ENCODE data around the gene DCTN3.

The DCTN3 gene

DNA sequence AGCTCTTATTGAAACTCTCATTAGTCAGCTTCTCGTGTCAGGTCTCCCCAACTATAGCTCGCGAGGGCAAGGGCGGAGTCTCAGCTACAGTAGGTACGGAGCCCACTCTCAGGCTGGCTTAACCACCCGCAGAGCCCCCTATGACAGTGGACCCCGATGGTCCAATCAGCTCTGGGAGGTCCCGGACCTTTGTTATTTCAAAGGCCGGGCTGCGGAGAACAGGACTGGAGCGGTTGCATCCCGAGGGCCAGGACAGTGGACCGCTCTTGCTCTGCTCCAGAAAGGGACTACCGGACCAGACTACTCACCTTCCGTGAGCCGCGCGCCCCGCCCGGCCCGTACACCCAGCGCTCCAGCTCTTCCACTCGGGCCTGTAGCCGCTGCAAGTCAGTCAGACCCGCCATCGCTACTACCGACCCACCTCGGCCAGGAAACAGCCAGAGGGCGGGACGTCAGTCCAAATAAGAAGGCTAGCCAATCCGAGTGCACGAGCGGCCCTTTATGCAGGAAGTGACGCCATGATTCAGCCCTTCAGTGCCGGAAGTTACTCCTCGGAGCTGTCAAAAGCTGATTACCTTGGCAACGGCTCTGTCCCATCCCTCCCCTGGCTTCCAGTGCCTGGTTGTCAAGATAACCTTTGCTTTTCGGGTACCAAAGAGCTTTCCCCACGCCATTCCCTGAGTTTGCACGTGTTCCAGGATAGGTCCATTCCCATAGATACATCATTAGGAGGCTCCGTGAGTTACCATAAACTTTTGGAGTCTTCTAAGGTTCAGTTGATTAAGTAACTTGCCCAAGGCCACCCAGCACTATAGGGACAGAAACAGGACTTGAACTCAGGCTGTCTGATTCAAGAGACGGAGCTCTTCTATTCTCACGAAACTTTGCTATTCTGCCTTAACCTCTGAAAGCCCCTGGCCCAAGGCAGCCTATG lies at the start of gene DCTN3:
Gene DCTN3, minus strand, starts transcription at position 435 of the 934 bp plus-strand sequence. Its CDS starts 31 bp downstream, at position 404.
- DNase-seq (ENCODE audit: low read depth in 2 of 2), result peak; percentile 78 to 82

- DNase-seq (ENCODE audit: low read depth in 2 of 2), result peak; percentile 70 to 83
These were observed 45.3 kb upstream of the DCTN3 start for GRCh38 chr9:34665381-34666250.

DNA sequence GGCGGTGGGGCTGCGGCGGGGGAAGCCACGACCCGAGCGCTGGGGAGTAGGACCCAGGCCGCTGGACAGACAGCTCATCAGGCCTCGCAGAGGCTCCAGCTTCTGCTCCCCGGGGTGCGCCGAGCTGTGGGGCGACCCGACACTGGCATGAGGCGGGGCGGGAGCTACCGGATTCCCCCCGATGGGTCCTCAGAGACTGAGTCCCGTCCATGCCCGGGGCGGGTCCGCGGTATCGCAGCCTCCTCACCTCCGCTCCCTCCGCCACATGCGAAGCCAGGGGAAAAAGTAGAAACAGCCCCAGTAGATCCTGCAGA lies 44.7 kb upstream of the DCTN3 start:
- no peak for DNase-seq (ENCODE audit: low read depth in 2 of 2)

- DNase-seq (ENCODE audit: low read depth in 2 of 2), result peak in 1 of 2 donors; percentile 75
These were observed 44.2 kb upstream of the DCTN3 start for GRCh38 chr9:34664281-34665066.

- no peak for DNase-seq (ENCODE audit: low read depth in 2 of 2)
These were observed 43.0 kb upstream of the DCTN3 start for GRCh38 chr9:34663303-34663605.

GRCh38 chr9:34662526-34663302 lies 42.4 kb upstream of the DCTN3 start, which contains the start of gene CCL27:
Gene CCL27 (minus strand): TSS chr9:34662657. CDS start chr9:34662633, 24 bp downstream.
- DNase-seq (ENCODE audit: low read depth in 2 of 2), result no peak

DNA sequence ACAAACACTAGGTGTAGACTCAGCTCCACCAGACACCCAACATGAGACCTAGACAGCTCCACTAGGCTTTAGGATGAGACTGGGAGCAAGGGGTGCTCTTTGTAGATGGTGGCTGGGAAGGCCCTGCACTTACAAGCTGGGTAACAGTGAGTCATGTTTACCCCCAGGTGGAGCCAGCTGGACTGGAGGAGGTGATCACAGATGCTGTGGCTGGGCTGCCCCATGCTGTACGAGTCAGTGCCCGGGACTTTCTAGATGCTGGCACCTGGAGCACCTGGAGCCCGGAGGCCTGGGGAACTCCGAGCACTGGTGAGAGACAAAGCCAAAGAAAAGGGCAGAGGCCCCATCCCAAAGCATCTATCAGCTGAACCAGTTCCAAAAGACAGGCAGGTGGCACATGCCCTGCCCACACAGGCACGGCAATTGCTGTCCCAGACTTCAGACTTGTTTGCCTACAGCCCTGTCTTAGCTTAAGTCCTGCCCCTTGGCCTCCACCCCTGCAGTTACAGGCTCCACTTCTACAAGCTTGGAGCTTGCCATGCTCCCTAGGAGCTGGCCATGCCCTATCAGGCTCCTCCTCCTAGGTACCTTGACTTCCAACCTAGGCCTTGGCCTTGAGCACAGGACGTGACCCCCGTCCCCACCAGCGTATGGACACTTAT lies 39.4 kb upstream of the DCTN3 start:
- DNase-seq (ENCODE audit: low read depth in 2 of 2), result no peak

- DNase-seq (ENCODE audit: low read depth in 2 of 2), result no peak
These were observed 38.2 kb upstream of the DCTN3 start for GRCh38 chr9:34658461-34658860.

DNA sequence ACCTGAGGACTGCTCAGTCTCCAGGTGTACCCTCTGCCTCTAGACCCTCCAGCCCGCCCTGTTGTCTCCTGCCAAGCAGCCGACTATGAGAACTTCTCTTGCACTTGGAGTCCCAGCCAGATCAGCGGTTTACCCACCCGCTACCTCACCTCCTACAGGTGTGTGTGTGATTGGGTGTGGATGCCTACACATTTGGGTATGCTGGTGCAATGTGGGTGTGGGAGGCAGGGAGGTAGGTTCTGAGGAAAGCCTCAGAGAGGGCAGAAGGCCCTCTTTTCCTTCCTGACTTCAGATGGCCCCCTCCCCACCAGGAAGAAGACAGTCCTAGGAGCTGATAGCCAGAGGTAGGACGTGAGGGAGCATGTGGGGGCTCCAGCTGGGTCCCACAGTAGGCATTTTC lies 36.7 kb upstream of the DCTN3 start:
- DNase-seq (ENCODE audit: low read depth in 2 of 2), result no peak

DNA sequence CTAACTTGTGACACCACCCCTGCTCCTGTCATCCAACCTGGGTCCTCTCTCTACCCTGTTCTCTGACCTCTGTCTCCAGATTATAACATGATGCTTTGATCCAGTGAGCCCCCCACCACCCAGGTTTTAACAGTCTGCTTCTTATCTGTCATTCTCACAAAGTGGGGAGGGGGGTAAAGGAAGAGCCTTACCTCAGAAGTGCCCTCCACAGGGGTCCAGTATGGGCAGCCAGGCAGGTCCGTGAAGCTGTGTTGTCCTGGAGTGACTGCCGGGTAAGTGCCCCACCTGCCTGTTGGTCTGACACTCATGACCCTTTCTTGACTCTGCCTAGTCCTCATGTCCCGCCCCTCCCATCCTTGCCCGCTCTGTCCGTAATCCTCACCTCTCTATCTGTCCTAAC lies 35.1 kb upstream of the DCTN3 start:
- no peak for DNase-seq (ENCODE audit: low read depth in 2 of 2)

DNA sequence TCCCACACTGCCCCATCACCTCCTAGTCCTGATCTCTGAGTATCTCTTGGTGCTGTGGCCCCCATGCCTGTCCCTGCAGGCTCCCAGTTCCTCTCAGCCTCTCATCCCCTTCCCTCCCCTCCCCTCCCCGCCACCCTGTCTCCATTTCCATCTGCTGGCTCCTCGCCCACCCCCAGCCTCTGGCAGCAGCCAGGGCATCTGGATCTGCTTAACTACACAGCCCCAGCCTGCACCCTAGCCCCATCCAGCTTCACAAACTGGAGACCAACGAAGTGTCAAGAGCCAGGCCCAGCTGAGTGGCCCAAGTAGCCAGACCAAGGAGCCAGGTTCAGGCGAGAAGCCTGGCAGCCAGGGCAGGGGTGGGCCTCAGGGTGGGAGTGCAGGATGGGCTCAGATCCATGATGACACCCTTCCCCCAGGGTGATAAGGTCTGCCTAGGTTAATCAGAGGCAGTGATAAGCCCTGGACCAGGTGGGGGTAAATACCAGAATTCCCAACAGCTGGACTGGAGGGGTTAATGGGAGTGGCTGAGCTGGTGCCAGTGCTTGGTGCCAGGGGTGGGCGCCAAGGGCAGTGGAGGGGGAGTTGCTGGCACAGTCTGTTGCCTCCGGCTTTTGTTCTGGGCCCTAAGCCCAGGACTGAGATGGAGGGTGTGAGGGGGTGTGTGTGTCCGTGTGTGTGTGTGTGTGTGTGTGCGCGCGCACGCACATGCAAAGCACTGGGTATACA lies 34.2 kb upstream of the DCTN3 start:
- DNase-seq (ENCODE audit: low read depth in 2 of 2), result no peak

GRCh38 chr9:34653151-34654072 lies 33.1 kb upstream of the DCTN3 start:
- no peak for DNase-seq (ENCODE audit: low read depth in 2 of 2)

DNA sequence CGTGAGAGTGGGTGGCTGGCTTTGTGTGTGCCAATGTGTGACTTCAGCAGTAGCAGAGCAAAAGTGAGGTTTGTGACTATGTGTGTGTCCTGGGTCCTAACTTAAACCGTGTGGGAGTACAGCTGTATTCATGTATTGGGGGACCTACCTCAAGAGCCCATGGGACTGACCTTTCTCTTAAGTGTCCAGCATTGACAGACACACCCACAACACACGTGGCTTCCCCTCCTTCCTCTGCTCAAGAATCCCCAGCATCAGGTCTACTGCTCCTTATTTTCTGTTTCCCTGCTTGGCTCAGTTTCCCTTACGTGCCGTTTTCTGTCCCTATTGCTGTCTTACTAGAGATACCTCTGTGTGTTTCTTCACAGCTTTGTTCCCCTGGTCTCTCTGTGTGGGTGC lies 32.3 kb upstream of the DCTN3 start:
- no peak for DNase-seq (ENCODE audit: low read depth in 2 of 2)

DNA sequence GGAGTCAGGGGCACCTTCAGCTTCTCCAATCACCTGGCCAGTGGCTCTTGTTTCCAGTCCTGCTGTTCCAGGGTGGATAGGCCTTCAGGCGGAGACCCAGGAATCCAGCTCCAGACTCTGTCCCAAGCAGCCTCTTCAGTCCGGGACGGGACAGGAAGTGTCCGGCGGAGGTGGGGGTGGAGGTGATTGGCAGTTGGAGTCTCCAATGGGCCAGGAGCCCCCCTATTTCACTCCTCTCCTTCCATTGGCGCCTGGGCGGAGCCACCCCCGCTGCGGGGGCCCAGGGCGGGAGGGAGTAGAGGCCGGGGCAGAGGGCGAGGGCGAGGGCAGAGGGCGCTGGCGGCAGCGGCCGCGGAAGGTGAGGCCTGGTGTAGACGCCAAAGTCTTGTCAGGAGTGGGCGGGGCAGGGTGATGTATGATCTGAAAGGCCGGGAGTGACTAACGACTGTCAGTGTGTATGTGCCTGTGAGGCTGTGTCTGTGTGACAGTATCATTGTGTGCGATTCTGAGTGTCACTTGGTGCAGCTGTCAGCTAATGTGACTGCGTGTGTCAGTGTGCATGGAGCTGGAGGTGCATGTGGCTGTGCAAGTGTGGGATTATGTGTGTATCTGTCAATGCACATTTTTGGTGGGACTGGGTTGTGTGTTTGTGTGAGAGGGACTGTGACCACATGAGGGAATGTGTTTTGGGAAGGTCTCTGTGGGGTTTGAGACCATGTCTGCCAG lies 31.7 kb upstream of the DCTN3 start, which contains the start of gene IL11RA:
Gene IL11RA, plus strand, starts transcription at position 310 of the 726 bp plus-strand sequence. CDS start 3,033 bp downstream, outside the sequence.
- DNase-seq (ENCODE audit: low read depth in 2 of 2), result peak in 1 of 2 donors; percentile 48

DNA sequence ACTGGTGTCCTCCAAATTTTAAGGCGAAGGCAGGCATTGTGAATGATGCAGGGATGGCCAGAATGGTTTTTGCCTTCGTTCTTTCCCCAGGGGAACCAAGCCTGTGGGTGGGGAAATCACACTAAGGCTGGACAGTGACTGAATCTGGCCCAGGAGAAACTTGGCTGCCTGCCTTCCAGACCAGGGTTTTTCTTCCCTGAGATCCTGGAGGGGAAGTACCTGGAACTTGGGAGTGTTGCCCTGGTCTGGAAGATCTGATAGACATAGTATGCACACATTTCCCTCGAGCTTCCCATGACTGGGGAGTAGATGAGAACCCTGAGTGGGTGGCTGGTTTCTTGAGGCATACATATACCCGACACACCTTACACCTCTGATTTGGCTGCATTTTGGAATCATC lies 31.0 kb upstream of the DCTN3 start:
- no peak for DNase-seq (ENCODE audit: low read depth in 2 of 2)

DNA sequence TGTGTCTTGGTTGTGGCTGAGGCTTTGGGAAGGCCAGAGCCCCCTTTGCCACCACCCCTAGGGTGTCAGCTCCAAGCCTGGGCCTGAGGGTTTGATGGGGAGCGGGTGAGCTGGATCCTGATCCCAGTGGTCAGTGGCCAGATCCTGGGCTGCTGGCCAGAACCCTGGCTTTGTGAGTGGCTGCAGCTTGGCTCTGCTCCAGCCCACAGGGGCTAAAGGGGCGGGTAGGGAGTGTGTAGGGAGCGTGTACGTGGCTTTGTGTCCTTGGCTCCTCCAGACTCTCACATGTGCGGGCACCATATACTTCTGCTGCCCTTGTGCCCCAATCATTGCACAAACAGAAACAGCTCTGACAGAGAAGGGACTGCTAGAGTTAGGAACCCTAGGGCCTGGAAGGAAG lies 30.5 kb upstream of the DCTN3 start:
- DNase-seq (ENCODE audit: low read depth in 2 of 2), result no peak

- no peak for DNase-seq (ENCODE audit: low read depth in 2 of 2)
These were observed 28.4 kb upstream of the DCTN3 start for GRCh38 chr9:34648673-34649072.

- no peak for DNase-seq (ENCODE audit: low read depth in 2 of 2)
These were observed 27.4 kb upstream of the DCTN3 start for GRCh38 chr9:34647651-34648050.
